ENCODE measurements around the gene ANKH. TPM values are rescaled to one million over a fixed set of nuclear protein-coding genes. Genes with fewer than 3 reads are reported as not detected.
A peak's percentile ranks its signal among the peaks of the same experiment; 100 is the strongest.

The ANKH gene
- total RNA-seq, 1 experiment from 2014 or later = 30.8 TPM

DNA sequence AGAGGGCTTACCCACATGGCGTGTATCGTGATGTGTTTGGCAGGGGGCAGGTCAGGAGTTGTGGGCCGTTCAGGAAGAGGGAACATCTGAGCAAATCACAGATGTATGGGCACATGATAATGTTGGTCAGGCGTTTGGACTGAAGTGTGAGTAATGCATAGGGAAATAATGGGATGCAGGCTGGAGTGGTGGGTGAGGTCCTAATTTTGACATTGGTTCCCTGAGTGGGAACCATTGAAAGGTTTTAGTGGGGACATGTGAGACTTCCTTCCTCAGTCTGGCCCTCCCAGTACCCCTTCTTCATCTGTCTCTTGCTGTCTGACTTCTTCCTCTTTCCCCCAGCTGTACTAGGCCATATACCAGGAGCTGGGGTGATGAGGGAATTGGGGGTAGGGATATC is 199.5 kb downstream of the ANKH start:
- no peak for DNase-seq (ENCODE audit: extremely low read depth, low read depth)

DNA sequence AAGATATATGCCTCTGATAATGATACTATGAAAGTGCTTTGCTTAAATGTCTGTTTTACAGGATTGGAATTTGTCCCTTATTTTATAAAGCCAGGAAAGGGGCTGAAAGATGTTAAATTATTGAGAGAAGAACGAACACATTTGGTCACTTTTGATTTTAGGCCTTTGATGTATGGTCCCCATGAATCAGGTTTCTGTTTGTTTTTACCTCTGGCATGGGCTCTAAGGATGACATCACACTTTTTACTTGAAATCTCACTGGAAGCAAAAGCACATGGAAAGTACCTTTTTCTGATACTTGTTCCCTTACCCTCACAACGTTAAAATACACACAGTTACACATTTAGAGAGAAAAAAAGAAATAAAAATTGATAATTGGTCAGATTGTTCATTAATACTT is 200.2 kb downstream of the ANKH start:
- DNase-seq (ENCODE audit: extremely low read depth, low read depth) = no peak

DNA sequence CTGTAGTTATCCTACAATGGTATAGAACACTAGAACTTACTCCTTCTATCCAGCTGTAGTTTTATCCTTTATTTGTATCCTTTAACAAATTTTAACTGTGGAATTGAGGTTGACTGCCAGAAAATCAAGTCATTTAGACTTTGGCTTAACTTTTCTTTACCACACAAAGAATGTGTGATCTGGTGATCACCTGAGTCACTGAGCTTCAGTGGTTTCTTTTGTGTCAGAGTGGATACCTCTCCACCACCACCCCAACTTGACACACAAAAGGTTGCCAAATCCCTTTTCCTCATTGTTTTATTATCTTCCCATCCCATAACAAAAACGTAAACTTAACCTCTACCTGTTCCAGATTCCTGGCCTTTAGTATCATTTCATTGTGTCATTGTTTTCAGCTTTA is 201.6 kb downstream of the ANKH start:
- DNase-seq (ENCODE audit: extremely low read depth, low read depth) = no peak

- no peak for DNase-seq (ENCODE audit: extremely low read depth, low read depth)
Measured at GRCh38 chr5:14669415-14669814, 202.2 kb downstream of the ANKH start.

- no peak for DNase-seq (ENCODE audit: extremely low read depth, low read depth)
Measured at GRCh38 chr5:14668181-14668591, 203.4 kb downstream of the ANKH start.

- DNase-seq (ENCODE audit: extremely low read depth, low read depth) = no peak
Measured at GRCh38 chr5:14667770-14668169, 203.8 kb downstream of the ANKH start.

GRCh38 chr5:14667290-14667689 is 204.3 kb downstream of the ANKH start:
- DNase-seq (ENCODE audit: extremely low read depth, low read depth) = no peak

DNA sequence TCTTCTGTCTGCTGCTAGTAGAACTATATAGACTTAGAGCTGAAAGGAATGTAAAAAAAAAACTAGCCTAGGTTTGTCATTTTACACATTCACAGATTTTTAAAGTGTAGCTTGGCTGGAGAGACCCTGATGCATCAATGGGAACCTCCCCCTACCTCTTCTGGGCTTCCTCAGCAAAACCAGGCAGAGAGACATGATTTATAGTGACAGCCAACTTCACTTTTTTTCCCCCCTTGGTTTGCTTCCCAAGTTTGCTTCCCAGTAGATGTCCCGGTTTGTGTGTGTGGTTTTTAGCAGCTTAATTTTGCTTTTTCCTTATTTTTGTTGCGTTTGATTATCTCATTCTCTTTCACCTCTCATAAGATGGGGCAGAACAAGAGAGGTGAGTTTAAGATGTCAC is 205.2 kb downstream of the ANKH start:
- DNase-seq (ENCODE audit: extremely low read depth, low read depth) = no peak

DNA sequence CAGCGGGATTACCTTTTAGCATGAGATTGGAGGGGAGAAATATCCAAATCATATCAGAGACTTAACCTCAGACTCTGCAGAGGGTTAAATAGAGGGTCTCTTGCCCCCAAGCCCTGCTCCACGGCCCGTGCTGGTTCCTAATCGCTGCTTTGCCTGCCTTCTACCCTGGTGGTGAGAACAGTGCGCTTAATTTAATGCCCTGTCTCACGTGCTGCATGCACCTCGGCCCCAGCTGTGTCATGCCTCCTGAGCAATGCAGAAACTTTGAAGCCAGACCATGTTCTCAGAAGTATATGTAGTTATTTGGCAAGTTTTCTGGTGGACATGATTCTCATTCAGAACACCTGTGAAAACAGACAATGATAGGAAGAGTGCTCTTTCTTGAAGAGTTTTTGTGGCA is 205.6 kb downstream of the ANKH start:
- DNase-seq (ENCODE audit: extremely low read depth, low read depth) = no peak

DNA sequence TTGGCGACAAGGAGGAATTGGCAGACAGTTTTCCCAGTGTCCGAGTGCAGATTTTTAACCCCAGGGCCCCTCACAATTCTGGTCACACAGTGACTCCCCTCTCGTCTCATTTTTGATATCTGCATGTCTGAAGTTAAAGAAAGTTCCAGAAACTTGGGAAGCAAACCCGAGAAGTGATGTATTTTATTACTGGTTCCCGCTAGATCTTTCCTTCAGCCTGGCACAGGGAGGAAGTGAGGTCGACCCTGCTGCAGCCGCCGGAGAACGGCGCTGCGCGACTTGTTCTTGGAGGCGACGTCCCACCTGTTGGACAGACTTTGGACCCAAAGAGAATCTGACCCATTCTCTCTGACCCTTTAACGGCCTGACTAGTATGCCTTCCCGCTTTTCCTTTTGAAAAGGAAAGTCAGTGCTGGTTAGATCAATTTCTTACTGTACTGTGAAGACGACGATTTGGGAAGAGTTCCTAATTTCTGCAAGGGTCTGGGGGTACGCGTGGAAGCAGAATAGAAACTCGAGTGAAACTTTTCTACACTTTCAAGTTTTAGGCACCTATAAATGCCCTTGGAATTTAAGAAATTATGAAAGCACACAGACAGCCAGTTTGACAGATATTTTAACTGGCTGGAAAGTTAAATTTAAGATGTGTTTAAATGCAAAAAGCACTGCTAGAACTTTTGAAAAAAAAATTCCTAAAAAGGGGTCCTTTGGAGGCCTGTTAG is 206.3 kb downstream of the ANKH start:
- DNase-seq (ENCODE audit: extremely low read depth, low read depth) = no peak

GRCh38 chr5:14664270-14665100 is 207.1 kb downstream of the ANKH start, which contains the start of gene OTULIN:
Gene OTULIN (plus strand): TSS chr5:14664718. CDS start chr5:14664826, 108 bp downstream.
- DNase-seq (ENCODE audit: extremely low read depth, low read depth) = peak; percentile 83

DNA sequence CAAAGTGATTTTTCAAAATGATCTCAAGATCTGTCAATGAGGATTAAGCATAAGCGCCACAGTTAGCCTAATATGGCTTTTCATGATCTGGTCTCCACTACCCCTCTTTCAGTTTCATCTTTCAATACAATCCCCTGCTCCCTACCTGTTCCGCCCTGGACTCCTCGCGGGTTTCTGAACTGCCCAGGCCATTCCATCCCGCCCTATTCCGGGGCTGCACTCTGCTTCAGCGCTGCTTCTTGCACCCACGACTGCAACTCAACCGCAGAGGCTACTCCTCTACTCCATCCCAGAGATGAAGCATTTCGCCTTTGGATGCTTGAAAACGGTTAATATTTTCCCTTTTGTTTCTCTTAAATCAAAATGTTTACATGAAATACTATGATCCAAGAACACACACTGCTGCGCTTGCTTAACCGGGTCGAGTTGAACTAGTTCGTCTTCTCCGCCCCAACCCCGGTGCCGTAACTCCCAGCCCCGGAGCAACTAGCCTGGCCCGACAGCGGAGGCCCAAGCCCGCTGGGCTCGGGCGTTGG is 207.8 kb downstream of the ANKH start:
- no peak for DNase-seq (ENCODE audit: extremely low read depth, low read depth)

DNA sequence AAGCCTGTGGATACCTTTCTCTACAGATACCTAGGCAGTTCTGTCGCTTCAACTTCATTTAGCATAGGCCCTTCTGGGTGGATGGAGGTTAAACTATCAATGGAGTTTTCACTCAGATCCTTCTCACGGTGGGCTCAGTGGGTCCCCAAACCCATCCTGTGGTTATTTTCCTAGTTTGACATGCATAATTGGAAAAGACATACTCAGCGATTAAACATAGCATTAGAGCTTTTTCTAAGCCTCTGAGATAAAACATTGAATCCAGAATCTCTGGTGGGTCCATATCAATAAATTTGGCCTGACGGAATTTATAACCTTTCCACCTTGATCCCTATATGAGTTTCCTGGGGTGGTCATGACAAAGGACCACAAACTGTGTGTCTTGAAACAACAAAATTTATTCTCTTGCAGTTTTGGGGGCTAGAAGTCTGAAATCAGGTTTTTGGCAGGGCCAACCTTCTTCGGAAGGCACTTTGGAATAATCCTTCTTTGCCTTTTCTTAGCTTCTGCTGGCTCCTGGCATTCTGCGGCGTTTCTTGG is 208.8 kb downstream of the ANKH start:
- DNase-seq (ENCODE audit: extremely low read depth, low read depth) = no peak

DNA sequence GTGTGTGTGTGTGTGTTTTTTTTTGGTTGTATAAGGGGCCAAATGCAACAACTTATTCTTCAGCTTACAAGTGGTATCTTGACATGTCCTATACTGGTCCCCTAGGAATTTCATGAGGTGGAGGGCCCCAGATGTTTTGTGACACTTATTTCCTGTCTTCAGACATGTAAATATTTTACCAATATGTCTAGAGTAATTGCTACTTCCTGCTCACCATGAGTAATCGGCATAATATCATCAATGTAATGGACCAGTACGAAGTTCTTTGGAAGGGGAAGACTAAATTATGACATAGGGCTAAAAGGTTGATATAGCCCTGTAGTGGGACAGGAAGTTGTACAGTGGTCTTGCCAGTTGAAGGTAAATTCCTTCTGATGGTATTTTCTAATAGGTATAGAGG is 210.7 kb downstream of the ANKH start:
- no peak for DNase-seq (ENCODE audit: extremely low read depth, low read depth)

DNA sequence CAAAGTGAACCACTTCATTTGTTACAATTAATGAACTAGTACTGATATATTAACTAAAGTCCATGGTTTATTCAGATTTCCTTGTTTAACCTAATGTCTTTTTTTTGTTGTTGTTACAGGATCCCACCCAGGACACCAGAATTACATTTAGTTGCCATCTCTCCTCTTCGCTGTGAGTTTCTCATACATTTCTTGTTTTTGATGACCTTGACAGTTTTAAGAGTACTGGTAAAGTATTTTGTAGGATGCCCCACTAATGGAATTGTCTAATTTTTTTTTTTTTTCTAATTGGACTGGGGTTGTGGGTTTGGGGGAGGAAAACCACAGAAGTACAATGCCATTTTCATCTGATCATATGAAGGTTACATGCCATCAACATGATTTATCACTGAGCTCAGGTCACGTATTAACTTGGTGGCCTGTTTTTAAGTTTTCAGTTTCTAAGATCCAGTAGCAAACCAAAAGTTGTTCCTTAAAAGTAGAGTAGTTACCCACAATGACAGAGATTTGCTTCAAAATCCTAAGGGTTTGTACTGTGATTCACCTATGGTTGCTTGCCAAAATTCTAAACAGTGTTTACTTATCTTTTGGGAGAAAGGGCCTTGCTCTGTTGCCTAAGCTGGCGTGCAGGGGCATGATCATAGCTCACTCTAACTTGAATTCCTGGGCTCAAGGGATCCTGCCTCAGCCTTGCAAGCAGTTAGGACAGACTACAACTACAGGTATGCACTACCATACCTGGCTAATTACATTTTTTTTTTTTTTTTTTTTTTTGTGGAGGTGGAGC is 211.6 kb downstream of the ANKH start:
- no peak for DNase-seq (ENCODE audit: extremely low read depth, low read depth)

DNA sequence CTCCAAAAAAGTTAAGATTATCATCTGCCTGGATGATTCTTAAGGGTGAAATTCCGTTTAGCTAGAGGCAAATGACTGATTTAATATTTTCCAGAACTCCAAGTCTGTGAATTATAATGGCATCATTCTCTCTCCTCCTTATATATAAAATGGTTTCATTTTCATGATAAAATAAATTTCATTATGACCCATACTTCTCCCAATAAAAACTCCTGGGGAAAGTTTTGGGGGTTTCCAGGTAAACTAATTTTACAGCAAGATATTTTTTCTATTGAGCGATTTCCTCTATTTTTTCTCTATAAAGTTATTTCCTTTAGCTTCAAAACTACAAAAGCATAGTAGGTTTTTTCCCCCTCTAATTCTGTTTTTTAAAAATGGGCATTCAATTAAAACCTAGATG is 214.7 kb downstream of the ANKH start:
- DNase-seq (ENCODE audit: extremely low read depth, low read depth) = no peak

DNA sequence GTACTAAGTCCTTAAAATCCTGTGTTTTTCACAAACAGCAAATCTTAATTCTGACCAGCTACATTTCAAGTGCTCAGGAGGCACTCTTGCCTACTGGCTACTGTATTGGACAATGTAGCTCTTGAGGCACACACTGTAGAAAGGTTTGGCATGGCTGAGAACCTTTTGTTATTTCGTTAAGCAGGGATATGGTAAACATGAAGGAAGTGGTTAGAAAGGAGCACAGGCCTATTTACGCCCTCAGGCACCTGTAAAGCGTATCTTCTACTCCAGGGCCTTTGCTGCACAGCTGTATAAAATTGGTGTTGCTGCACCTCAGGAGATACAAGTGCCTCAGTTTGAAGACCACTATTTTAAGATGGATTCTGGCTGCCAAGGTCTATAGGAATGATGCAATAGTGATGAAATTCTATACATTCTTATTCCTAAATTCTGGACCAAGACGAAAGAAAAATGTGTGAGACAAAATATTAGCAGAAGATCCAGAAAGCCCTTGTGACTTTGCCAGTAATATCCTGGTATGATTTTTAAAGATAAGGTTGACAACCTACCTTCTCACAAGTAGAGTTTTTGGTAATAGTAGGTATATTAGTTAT is 216.3 kb downstream of the ANKH start:
- no peak for DNase-seq (ENCODE audit: extremely low read depth, low read depth)
